ENCODE data around the gene THRB.

Gene THRB

GRCh38 chr3:24344784-24345439 lies 149.7 kb downstream of the THRB start:
- no peak for DNase-seq

DNA sequence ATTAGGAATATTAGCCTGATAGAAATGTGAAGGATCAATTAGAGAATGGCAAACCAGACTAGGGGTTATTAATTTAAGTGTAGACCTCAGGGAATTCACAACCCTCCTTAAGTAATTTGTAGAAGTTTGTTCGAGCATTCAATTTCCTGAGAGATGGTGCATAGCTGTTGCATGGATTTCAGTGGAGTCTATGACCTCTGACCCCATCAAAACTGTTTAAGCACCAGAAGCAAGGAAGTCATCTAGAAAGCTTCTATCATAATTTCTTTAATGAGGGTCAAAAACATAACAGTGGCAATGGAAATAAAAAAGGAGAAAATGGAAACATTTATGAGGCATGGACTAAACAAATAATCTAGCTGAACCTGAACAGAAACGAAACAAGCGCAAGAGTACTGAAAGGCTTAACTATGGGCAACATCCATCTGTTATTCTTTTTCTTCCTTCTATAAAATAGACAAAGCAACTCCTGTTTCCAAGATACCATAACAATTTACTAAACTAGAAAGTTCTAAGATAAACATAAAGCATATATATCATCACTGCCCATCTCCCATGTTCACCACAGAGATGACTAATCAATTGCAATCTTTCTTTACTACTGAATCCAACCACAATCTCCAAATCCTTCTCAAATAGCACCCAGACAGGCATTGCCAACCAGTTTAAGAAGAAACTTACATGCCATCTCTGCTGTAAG lies 151.4 kb downstream of the THRB start:
- DNase-seq: no peak

DNA sequence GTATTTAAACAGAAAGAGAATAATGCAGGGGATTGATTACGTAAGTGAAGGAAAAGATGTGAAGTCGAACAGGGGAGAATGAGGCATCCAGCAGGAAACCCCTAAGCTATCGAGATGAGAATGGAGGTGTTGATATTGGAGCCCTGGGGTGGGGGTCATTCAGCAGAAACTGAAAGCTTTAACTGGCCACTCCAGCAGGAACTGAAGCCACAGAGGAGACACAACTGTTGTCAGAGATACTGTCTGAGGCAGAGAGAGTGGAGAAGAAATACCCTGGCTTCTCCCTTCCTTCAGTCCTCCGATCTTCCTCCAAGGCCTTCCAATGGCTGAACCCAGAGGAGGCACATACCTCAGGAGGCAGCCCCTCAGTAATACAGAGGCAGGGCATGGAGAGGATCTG lies 152.4 kb downstream of the THRB start:
- DNase-seq: no peak

GRCh38 chr3:24341668-24342067 lies 153.0 kb downstream of the THRB start:
- no peak for DNase-seq

DNA sequence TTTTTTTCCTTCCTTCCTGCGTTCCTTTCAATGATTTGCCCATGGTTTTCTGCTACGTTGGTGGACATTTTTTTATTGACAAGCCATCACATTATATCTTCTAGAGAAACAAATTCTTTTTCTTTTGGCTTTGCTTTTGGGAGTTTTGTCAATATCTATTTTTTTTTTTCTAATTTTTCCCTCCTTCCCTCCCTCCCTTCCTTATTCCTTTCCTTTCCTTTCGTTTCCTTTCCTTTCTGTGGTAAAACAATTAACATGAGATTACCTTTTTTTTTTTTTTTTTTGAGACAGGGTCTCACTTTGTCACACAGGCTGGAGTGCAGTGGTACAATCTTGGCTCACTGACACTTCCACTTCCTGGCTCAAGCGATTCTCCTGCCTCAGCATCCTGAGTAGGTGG lies 153.7 kb downstream of the THRB start:
- no peak for DNase-seq

DNA sequence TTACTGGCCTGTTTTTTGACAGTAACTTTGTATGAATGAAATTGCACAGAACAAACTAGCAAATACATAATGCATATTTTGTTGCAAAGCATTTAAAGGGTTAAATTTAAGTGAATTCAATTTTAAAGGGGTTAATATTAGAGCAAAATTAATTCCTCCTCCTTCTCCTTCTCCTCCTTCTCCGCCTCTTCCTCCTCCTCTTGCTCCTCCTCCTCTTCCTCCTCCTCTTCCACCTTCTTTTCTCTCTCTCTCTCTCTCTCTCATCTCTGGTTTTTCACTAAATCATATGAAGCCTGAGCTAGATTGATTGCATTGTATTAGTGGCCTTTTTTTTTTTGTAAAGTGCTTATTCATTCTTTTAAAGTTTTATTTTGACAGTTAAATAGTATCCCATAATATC lies 154.5 kb downstream of the THRB start:
- DNase-seq: no peak

DNA sequence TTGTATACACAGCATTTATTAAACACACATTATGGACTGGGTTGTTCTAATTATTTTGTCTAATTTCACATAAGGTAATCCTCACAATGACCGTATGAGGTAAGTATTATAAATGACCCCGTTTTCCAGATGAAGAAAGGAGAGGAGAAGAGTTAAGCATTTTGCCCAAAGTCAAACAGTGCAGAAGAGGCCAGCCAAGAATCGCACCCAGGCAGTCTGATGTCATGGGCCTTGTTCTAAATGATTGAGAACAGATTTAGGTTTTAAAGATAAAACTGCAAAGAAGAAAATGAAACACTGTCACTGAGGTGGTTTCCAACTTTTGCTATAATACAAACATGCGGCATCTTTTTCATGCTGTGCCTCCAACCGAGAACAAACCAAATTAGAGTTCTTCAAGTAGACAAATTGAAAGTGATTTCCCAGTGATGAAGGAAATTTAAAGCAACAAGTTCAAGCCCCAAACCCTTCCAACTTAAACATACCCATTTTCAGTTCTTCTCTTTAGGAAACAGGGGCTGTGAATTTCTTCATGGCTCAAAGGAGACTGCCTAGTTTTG lies 155.3 kb downstream of the THRB start:
- no peak for DNase-seq

DNA sequence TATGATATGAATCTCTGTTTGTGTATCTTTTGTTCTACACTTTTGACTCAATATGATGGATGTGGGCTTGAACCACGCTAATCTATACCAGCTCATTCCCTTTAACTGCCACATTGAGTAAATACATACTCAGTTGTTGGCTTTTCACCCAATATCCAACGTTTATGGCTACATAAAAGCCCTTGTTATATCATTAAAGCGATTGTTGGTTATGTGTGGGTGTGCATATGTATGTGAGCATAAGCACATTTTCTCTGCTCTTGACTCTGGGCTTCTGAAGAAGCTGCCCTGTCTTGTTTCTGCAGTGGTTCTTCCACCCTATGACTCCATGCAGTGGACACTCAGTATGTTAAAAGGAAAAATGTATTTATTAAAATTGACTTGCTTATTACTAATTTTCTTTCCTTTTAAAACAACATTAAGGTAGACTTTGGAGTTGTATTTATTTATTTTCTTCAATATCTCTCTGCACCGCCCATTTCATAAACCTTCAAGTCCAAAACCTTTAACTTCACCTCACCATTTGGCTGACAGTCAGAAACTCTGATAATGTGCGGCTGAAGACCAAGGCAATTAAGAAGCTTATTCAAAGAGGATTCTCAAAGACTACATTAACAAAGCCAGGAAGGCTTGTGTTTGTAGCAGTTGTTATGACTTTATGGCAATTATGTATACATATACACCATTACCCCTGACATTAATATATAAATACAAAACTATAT lies 156.1 kb downstream of the THRB start:
- DNase-seq: no peak

DNA sequence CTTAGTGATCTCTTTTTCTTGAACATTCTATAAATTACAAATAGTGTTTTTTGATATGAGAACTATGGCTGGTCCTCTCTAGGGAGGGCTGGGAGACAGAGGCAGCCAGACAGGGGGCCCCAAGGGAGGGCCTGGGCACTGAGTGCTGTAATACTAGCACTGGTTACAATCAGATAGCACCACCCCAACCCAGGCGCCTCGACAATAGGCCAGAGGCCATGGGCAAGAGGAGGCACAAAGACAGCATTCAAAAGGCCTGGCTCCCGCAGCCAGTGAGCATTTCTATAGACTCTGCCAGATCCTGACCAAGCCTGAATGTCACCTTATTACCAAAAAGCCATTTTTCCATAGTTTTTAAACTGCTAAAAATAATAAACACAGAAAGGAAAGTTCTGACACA lies 158.5 kb downstream of the THRB start:
- DNase-seq: no peak

- no peak for DNase-seq
Measured at GRCh38 chr3:24332092-24332491, 162.6 kb downstream of the THRB start.

DNA sequence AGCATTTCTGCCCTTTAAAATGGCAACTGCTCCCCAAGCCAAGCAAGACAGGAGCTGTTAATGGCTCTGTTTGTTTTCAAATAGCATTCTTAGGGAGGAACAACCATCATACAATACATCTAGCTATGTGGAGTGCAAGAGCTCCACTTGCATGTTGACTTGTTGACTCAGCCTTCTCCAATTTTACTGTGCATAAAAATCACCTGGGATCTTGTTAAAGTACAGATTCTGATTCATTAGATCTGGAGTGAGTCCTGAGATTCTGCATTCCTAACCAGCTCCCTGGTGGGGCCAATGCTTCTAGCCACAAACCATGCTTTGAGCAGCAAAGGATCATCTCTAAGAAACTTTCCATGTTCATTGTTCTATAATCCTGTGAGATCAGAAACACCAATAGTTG lies 171.4 kb downstream of the THRB start:
- no peak for DNase-seq

GRCh38 chr3:24320601-24321000 lies 174.0 kb downstream of the THRB start:
- no peak for DNase-seq

- no peak for DNase-seq
Measured at GRCh38 chr3:24318677-24319287, 175.9 kb downstream of the THRB start.

- no peak for DNase-seq
Measured at GRCh38 chr3:24316887-24317383, 177.7 kb downstream of the THRB start.

DNA sequence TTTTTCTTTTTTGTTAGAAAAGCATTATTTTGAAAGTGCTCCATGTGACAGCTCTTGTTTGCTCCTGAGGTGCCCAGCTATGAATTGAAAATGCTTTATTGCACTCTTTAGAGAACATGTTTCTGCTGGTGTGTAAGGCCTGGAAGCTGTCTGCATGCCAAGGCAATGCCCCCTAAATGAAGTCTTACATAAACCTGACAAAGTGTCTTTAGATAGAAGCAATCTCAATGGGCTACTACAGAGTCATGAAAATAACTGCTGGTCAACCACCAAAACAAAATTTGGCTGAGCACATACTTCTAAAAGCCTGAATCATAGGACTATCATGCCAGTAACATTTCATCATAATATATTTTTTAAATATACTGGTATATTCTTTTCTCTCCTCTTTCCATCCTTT lies 178.7 kb downstream of the THRB start:
- no peak for DNase-seq

GRCh38 chr3:24315356-24315755 lies 179.3 kb downstream of the THRB start:
- DNase-seq: no peak

DNA sequence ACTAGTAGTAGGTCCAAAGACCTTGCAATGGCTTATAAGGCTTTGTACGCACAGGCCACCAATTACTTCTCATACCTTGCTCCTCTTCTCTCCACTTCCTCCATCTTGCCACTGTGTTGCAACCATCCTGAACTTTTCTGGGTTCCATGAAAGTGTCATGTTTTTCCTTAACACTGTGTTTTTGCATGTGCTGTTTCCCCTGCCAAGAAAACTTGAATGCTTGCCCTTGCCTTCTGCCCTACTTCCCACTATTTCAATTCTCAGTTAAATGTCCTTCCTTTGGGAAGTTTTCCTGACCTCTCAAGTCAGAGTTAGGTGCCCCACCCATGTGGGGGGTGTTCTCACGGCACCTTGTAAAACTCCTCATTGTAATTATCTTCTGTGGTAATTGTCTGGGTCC lies 182.8 kb downstream of the THRB start:
- no peak for DNase-seq

DNA sequence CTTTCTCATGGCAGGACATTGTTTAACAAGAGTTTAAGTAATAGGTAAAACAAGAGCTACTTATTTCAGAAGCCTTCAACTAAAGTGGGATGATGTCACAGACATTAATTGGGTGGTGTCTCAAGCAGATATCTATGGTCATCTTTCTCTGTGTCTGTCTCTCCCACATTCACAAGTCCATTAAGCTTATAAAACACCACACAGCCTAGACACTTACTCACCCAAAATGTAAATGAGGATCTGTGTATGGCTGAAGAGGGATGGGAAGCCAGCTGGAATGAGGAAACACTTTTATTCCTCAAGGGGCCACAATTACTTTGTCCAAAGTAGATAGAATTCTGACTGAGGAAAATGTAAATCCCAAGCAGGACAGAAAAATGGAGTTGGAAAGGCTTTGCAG lies 183.8 kb downstream of the THRB start:
- DNase-seq: no peak

DNA sequence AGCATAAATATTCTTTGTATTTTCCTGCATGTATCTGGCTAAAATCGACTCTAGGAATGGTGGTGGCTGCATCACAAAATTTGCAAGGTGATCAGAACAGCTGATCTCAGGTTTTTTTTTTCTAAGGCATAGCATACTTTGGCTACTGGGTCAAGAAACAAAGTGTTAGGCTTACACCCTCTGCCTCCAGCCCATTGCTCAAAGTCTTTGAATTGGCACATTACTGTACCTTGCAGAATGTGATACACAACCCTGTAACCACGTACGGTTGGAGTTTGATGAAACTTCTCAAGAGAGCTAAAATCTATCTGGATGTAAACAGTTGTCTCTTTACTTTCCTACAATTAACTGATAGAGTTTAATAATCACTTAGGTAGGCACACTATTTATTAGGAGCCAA lies 188.1 kb downstream of the THRB start:
- no peak for DNase-seq

- no peak for DNase-seq
Measured at GRCh38 chr3:24305795-24306467, 188.7 kb downstream of the THRB start.

- DNase-seq: no peak
Measured at GRCh38 chr3:24303057-24303754, 191.4 kb downstream of the THRB start.

- DNase-seq: no peak
Measured at GRCh38 chr3:24302396-24302795, 192.3 kb downstream of the THRB start.
